Measurements from ENCODE around the gene HLCS.

DNA sequence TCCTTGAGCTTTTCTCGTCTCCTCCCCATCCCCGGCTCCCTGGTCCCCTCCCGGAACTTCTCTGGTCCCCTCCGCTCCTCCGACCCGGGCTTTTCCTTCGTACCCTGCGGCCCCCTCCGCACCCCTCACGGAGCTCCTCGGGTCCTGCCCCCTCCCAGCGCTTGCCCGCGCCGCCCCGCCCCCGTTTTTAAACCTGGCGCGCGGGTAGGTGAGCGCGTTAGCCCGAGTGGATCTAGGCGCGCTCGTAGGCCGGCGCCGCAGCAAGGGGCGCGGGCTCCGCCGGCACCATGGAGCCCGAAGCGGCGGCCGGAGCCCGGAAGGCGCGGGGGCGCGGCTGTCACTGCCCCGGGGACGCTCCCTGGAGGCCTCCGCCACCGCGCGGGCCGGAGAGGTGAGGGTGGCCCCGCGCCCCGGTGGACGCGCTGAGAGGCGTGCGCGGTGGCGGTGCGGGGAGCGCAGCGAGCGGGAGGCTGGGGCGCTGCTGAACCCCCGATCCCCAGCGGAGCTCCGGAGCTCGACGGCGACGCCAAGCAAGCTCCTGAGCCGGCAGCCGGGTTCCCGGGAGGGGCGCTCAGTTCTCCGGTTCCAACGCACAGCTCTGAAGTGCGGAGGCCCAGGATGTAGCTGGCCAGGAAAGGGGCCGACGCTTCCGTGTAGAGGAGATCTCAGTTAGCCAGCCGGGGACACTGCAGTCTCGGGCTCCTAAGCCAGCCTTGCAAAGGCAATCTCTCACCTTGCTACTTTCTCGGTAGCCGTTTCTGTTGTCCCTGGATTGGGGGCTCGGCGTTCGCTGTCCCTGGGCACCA lies 40.2 kb upstream of the HLCS start, which contains the start of gene RIPPLY3:
- TF ChIP-seq ZNF302 (tag by site-specific recombination; IDR thresholded peaks at IDR 0.05; ENCODE audit: low read depth) (no peak), ZFP3 (tag by site-specific recombination; IDR thresholded peaks at IDR 0.05; ENCODE audit: low read depth) (no peak), KLF10 (tag by site-specific recombination; IDR thresholded peaks at IDR 0.05) (peak; percentile 26; the same call in 1 of the 2 replicates), ZNF184 (tag by site-specific recombination; IDR thresholded peaks at IDR 0.05) (no peak)
- TF ChIP-seq, protein P1, sequence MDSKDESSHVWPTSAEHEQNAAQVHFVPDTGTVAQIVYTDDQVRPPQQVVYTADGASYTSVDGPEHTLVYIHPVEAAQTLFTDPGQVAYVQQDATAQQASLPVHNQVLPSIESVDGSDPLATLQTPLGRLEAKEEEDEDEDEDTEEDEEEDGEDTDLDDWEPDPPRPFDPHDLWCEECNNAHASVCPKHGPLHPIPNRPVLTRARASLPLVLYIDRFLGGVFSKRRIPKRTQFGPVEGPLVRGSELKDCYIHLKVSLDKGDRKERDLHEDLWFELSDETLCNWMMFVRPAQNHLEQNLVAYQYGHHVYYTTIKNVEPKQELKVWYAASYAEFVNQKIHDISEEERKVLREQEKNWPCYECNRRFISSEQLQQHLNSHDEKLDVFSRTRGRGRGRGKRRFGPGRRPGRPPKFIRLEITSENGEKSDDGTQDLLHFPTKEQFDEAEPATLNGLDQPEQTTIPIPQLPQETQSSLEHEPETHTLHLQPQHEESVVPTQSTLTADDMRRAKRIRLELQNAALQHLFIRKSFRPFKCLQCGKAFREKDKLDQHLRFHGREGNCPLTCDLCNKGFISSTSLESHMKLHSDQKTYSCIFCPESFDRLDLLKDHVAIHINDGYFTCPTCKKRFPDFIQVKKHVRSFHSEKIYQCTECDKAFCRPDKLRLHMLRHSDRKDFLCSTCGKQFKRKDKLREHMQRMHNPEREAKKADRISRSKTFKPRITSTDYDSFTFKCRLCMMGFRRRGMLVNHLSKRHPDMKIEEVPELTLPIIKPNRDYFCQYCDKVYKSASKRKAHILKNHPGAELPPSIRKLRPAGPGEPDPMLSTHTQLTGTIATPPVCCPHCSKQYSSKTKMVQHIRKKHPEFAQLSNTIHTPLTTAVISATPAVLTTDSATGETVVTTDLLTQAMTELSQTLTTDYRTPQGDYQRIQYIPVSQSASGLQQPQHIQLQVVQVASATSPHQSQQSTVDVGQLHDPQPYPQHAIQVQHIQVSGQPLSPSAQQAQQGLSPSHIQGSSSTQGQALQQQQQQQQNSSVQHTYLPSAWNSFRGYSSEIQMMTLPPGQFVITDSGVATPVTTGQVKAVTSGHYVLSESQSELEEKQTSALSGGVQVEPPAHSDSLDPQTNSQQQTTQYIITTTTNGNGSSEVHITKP (tag by site-specific recombination; IDR thresholded peaks at IDR 0.05): 0 out of 2 replicates have a peak, but pooled peaks have one; percentile 8
